ENCODE data around the gene ZFAND3.

GRCh38 chr6:37847704-37848103 is 28.2 kb downstream of the ZFAND3 start:
- TF ChIP-seq, protein P1, sequence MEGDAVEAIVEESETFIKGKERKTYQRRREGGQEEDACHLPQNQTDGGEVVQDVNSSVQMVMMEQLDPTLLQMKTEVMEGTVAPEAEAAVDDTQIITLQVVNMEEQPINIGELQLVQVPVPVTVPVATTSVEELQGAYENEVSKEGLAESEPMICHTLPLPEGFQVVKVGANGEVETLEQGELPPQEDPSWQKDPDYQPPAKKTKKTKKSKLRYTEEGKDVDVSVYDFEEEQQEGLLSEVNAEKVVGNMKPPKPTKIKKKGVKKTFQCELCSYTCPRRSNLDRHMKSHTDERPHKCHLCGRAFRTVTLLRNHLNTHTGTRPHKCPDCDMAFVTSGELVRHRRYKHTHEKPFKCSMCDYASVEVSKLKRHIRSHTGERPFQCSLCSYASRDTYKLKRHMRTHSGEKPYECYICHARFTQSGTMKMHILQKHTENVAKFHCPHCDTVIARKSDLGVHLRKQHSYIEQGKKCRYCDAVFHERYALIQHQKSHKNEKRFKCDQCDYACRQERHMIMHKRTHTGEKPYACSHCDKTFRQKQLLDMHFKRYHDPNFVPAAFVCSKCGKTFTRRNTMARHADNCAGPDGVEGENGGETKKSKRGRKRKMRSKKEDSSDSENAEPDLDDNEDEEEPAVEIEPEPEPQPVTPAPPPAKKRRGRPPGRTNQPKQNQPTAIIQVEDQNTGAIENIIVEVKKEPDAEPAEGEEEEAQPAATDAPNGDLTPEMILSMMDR (IDR thresholded peaks at IDR 0.05; ENCODE audit: low read length): no peak
- TF ChIP-seq EZH2phosphoT487 (IDR thresholded peaks at IDR 0.05; ENCODE audit: low read length): no peak
